Activated B cell treated with CpG ODN at 0.5 μM for 24 hours (primary cell): ENCODE measurements around the gene FASN. TPM values are rescaled to one million over a fixed set of nuclear protein-coding genes. Genes with fewer than 3 reads are reported as not detected.

Experiments
- ATAC-seq: fragments of 200-7000 bp; cut with Tn5 transposase; one replicate; pipeline ENCODE4 v1.10.0; 2021; ENCODE audit warnings: low read depth, mild to moderate bottlenecking, moderate library complexity
- CTCF ChIA-PET: fragments of 350-600 bp; sonication (Branson Sonifier 250); formaldehyde crosslinking; loops from one replicate; lab custom pipeline; 2021; ENCODE audit warnings: antibody characterized with exemption; lab: Charles Lee
- POLR2A ChIA-PET: fragments of 350-600 bp; sonication (Branson Sonifier 250); formaldehyde crosslinking; loops from one replicate; lab custom pipeline; 2021; ENCODE audit warnings: antibody characterized with exemption; lab: Charles Lee
- DNase-seq: peaks from one replicate; pipeline ENCODE4 v3.0.0; 2022
- H3K27ac Mint-ChIP-seq: one replicate; pipeline ENCODE4 v1.8.0; 2020; ENCODE audit warnings: mixed read lengths
- H3K27me3 Mint-ChIP-seq: one replicate; pipeline ENCODE4 v1.8.0; 2021; ENCODE audit warnings: mixed read lengths
- H3K36me3 Mint-ChIP-seq: one replicate; pipeline ENCODE4 v1.8.0; 2021; ENCODE audit warnings: low read depth, mixed read lengths
- H3K4me1 Mint-ChIP-seq: one replicate; pipeline ENCODE4 v1.8.0; 2021; ENCODE audit warnings: mixed read lengths
- H3K4me3 Mint-ChIP-seq: one replicate; pipeline ENCODE4 v1.8.0; 2020; ENCODE audit warnings: mild to moderate bottlenecking, mixed read lengths
- H3K9me3 Mint-ChIP-seq: one replicate; pipeline ENCODE4 v1.8.0; 2020; ENCODE audit warnings: mixed read lengths
- intact Hi-C: fragments of 100-400 bp; cut with micrococcal nuclease; formaldehyde crosslinking; loops from one replicate; pipeline ENCODE4 v1.15.1; 2024
- total RNA-seq: library from RNA; stranded (reverse); gene quantifications from 2 replicates; pipeline ENCODE4 v1.2.3, GENCODE V29; 2022
- TF ChIP-seq, protein P1 (sequence below): fragments of 200-600 bp; IDR thresholded peaks from one replicate; pipeline ENCODE4 v1.8.0; 2022; ENCODE audit warnings: antibody characterized with exemption, mild to moderate bottlenecking

FASN gene
- total RNA-seq, 1 donor from 2014 or later, result 121 TPM

- no peak for DNase-seq
- no peak for ATAC-seq
- CTCF ChIA-PET, result no interaction called here
- TF ChIP-seq, protein P1, sequence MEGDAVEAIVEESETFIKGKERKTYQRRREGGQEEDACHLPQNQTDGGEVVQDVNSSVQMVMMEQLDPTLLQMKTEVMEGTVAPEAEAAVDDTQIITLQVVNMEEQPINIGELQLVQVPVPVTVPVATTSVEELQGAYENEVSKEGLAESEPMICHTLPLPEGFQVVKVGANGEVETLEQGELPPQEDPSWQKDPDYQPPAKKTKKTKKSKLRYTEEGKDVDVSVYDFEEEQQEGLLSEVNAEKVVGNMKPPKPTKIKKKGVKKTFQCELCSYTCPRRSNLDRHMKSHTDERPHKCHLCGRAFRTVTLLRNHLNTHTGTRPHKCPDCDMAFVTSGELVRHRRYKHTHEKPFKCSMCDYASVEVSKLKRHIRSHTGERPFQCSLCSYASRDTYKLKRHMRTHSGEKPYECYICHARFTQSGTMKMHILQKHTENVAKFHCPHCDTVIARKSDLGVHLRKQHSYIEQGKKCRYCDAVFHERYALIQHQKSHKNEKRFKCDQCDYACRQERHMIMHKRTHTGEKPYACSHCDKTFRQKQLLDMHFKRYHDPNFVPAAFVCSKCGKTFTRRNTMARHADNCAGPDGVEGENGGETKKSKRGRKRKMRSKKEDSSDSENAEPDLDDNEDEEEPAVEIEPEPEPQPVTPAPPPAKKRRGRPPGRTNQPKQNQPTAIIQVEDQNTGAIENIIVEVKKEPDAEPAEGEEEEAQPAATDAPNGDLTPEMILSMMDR, result no peak
- H3K9me3 Mint-ChIP-seq, result no peaks in the 10 kb centered on the region
- intact Hi-C loops, result no loop called here
- POLR2A ChIA-PET, result interaction anchor here (1.3 to 1.5 kb wide), 2 partner anchors 10 to 12 kb away, joined by 4 to 7 read pairs; partner anchors contain the start of gene DUS1L
- H3K4me1 Mint-ChIP-seq, result peaks cover 17% of the 10 kb centered on the region
- H3K36me3 Mint-ChIP-seq, result peaks cover 37% of the 10 kb centered on the region
- H3K27ac Mint-ChIP-seq, result no peak overlapping the region
- no peak overlapping the region for H3K4me3 Mint-ChIP-seq
- no peaks in the 10 kb centered on the region for H3K27me3 Mint-ChIP-seq
Observed at GRCh38 chr17:82054351-82055022, 43.5 kb downstream of the FASN start.

GRCh38 chr17:82053556-82054263 lies 44.3 kb downstream of the FASN start:
- CTCF ChIA-PET, result no interaction called here
- H3K4me1 Mint-ChIP-seq, result peaks cover 17% of the 10 kb centered on the region
- intact Hi-C loops, result no loop called here
- H3K36me3 Mint-ChIP-seq, result peaks cover 33% of the 10 kb centered on the region
- no peaks in the 10 kb centered on the region for H3K27me3 Mint-ChIP-seq
- H3K4me3 Mint-ChIP-seq, result peak overlapping the region; percentile 71
- no peaks in the 10 kb centered on the region for H3K9me3 Mint-ChIP-seq
- H3K27ac Mint-ChIP-seq, result no peak overlapping the region
- POLR2A ChIA-PET, result interaction anchor here (1.5 to 4.2 kb wide), 3 partner anchors 11 to 16 kb away, joined by 7 to 30 read pairs (median 7); partner anchors contain the start of gene DCXR
- DNase-seq (no peak), ATAC-seq (no peak)
- TF ChIP-seq, protein P1, result no peak

DNA sequence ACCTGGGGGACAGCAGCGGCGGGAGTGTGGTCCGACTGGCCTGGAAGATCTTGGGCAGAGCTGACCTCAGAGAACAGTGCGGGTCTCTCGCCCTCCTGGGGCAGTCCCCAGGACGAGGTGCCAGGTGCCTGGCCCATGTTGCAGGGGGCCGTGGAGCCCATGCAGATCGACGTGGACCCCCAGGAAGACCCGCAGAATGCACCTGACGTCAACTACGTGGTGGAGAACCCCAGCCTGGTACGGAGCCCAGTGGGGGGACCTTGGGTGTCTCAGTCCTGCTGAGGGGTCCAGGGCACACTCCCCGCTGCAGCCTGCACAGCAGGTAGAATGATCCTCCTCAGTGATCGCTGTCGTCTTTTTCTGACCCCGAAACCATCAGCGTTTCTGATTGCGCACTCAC lies 44.9 kb downstream of the FASN start:
- Mint-ChIP-seq H3K4me3 (peak overlapping the region; percentile 71), H3K9me3 (no peaks in the 10 kb centered on the region), H3K36me3 (peaks cover 29% of the 10 kb centered on the region), H3K27ac (no peak overlapping the region), H3K4me1 (peaks cover 17% of the 10 kb centered on the region), H3K27me3 (no peaks in the 10 kb centered on the region)
- TF ChIP-seq, protein P1, result no peak
- POLR2A ChIA-PET, result interaction anchor here (1.6 to 4.2 kb wide), 2 partner anchors 12 to 16 kb away, joined by 7 to 30 read pairs; partner anchors contain the start of gene DCXR
- intact Hi-C loops, result no loop called here
- CTCF ChIA-PET, result no interaction called here
- no peak for DNase-seq
- ATAC-seq, result no peak

DNA sequence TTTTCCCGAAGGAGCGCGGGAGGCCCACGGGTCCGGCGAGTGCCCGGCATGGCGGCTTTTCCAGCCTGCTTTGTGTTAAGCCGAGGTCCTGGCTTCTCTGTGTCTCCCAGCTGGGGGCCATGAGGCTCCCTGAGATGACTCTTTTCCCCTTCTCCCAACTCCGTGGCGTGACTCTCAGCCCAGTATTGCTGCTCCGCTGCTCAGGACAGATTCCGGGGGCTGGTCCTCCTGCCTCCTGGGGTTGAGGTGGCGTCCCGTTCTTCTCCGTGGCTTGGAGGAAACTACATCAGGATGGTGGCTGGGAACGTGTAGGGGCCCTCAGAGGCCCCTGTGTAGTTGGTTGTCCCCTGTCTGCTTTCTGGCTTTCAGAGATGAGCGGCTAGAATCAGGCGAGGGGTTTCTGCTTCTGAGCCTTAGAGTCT lies 45.4 kb downstream of the FASN start:
- POLR2A ChIA-PET, result interaction anchor here (1.6 to 4.2 kb wide), 3 partner anchors 12 to 23 kb away, joined by 3 to 30 read pairs (median 7); partner anchors contain the start of gene DCXR
- TF ChIP-seq, protein P1, result no peak
- no peak for ATAC-seq
- H3K27ac Mint-ChIP-seq, result no peak overlapping the region
- peaks cover 17% of the 10 kb centered on the region for H3K4me1 Mint-ChIP-seq
- no peaks in the 10 kb centered on the region for H3K27me3 Mint-ChIP-seq
- H3K9me3 Mint-ChIP-seq, result no peaks in the 10 kb centered on the region
- CTCF ChIA-PET, result interaction anchor here (1.3 kb wide), 1 partner anchor 93 kb away, joined by 3 read pairs; no protein-coding TSS in a partner anchor
- peak overlapping the region; percentile 71 for H3K4me3 Mint-ChIP-seq
- intact Hi-C loops, result no loop called here
- H3K36me3 Mint-ChIP-seq, result peaks cover 29% of the 10 kb centered on the region
- DNase-seq, result no peak
